HepG2 (cell line): ENCODE data around the gene SNAPIN. TPM values are rescaled to one million over a fixed set of nuclear protein-coding genes. Genes with fewer than 3 reads are reported as not detected.

Source experiments
- BCL3 ChIP-seq: sonication (generic); formaldehyde crosslinking; IDR thresholded peaks from 2 replicates; pipeline ENCODE4 v1.5.1; 2020; ENCODE audit warnings: mild to moderate bottlenecking, missing genetic modification reagents, moderate library complexity
- E2F2 ChIP-seq: sonication (generic); formaldehyde crosslinking; IDR thresholded peaks from 2 replicates; pipeline ENCODE4 v1.4.0; 2020; ENCODE audit warnings: missing genetic modification reagents, borderline replicate concordance
- FOXA1 ChIP-seq, 2 experiments: fragments of 450-650 bp in 1 of 2; sonication (generic) in 1 of 2; formaldehyde crosslinking in 1 of 2; IDR thresholded peaks; 2 replicates each; pipeline versions ENCODE4 v1.4.0 to v1.6.1; 2016 to 2020; ENCODE audit warnings: missing genetic modification reagents in 1 of 2
- FOXA3 ChIP-seq: IDR thresholded peaks from 2 replicates; pipeline ENCODE4 v1.6.1; 2016; ENCODE audit warnings: missing genetic modification reagents, missing compliant biosample characterization
- MBD4 ChIP-seq: IDR thresholded peaks from 2 replicates; pipeline ENCODE4 v1.6.1; 2012; ENCODE audit warnings: low read length, inconsistent platforms, borderline replicate concordance
- MED8 ChIP-seq: sonication (generic); formaldehyde crosslinking; IDR thresholded peaks from 2 replicates; pipeline ENCODE4 v1.8.1; 2023; ENCODE audit warnings: mild to moderate bottlenecking, missing genetic modification reagents; ENCODE audit not compliant: insufficient replicate concordance
- MXI1 ChIP-seq: IDR thresholded peaks from 3 replicates; pipeline ENCODE4 v1.6.1; 2012; ENCODE audit warnings: low read depth, low read length, inconsistent platforms, borderline replicate concordance
- NFE2L1 ChIP-seq: sonication (generic); formaldehyde crosslinking; IDR thresholded peaks from 2 replicates; pipeline ENCODE4 v1.4.0; 2020; ENCODE audit warnings: missing genetic modification reagents, mild to moderate bottlenecking, borderline replicate concordance
- REST ChIP-seq, 2 experiments: IDR thresholded peaks; 2 replicates each; pipeline ENCODE4 v1.6.1; 2011 to 2012; ENCODE audit warnings: low read length in 2 of 2, borderline replicate concordance in 1 of 2, low read depth in 1 of 2, mild to moderate bottlenecking in 1 of 2, moderate library complexity in 1 of 2
- TSC22D2 ChIP-seq: sonication (generic); formaldehyde crosslinking; IDR thresholded peaks from 2 replicates; pipeline ENCODE4 v1.5.1; 2020; ENCODE audit warnings: missing genetic modification reagents, mild to moderate bottlenecking, borderline replicate concordance
- ZNF280D ChIP-seq: sonication (generic); formaldehyde crosslinking; IDR thresholded peaks from 2 replicates; pipeline ENCODE4 v1.5.1; 2020; ENCODE audit warnings: mild to moderate bottlenecking, missing genetic modification reagents
- ZNF598 ChIP-seq: sonication (generic); formaldehyde crosslinking; IDR thresholded peaks from 2 replicates; pipeline ENCODE4 v1.5.1; 2020; ENCODE audit warnings: mild to moderate bottlenecking, missing genetic modification reagents, borderline replicate concordance
- ZNF772 ChIP-seq: sonication (generic); formaldehyde crosslinking; IDR thresholded peaks from 2 replicates; pipeline ENCODE4 v1.5.0; 2020; ENCODE audit warnings: mild to moderate bottlenecking, missing genetic modification reagents
- polyA plus RNA-seq, 8 experiments: library from polyadenylated mRNA; depleted of rRNA in 3 of 8; stranded (reverse) in 7 of 8; unstranded in 1 of 8; fragments of >200 nt; fragmentation: Illumina TruSeq in 4 of 8; extraction: Trizol in 4 of 8; gene quantifications; 2 replicates each; pipeline versions ENCODE4 v1.2.1 to v1.2.3, GENCODE V29; 2011 to 2016; ENCODE audit warnings: low read depth in 4 of 8, missing spikeins in 1 of 8, mixed read lengths in 1 of 8; ENCODE audit not compliant: insufficient read depth in 1 of 8
- total RNA-seq, 5 experiments: library from RNA; depleted of rRNA; stranded (reverse); fragments of >200 nt; fragmentation: Illumina TruSeq; extraction: Trizol; gene quantifications; 2 replicates each; pipeline ENCODE4 v1.2.3, GENCODE V29; 2016; ENCODE audit warnings: low read depth in 1 of 5
- TF ChIP-seq, protein P1 (sequence below): sonication (generic); formaldehyde crosslinking; IDR thresholded peaks from 2 replicates; pipeline ENCODE4 v1.4.0; 2020; ENCODE audit warnings: missing genetic modification reagents; ENCODE audit errors: not compliant biosample characterization
- TF ChIP-seq, protein P2 (sequence below): sonication (generic); IDR thresholded peaks from 2 replicates; pipeline ENCODE4 v1.6.1; 2016; ENCODE audit warnings: low read depth, borderline replicate concordance

The SNAPIN gene
- total and polyA plus RNA-seq, 2 of the 13 experiments (the other 11 are each of a cell fraction or from before 2014, with no cell fraction given), result 23.9 to 25.7 TPM

- TF ChIP-seq E2F2 (CRISPR knock-in tag) (no peak), MBD4 (no peak), REST (IDR thresholded peaks at IDR 0.05; ENCODE audit: borderline replicate concordance in 1 of 2, low read depth in 1 of 2, low read length in 2 of 2) (peak in 1 of 2 experiments; percentile 12; a peak in 1 of 4 replicates), ZNF598 (CRISPR knock-in tag) (peak; percentile 94), ZNF772 (CRISPR knock-in tag) (peak; percentile 86; the same call in 1 of the 2 replicates), FOXA1 (IDR thresholded peaks at IDR 0.05) (no peak), FOXA1 (CRISPR knock-in tag; IDR thresholded peaks at IDR 0.05) (peak; percentile 69), NFE2L1 (CRISPR knock-in tag) (no peak), TSC22D2 (CRISPR knock-in tag) (no peak; the same call in 1 of the 2 replicates), FOXA3 (CRISPR knock-in tag) (peak; percentile 65), MXI1 (peak; percentile 74; the same call in 1 of the 3 replicates), MED8 (peak; percentile 80), ZNF280D (peak; percentile 80; the same call in 1 of the 2 replicates), BCL3 (CRISPR knock-in tag) (peak; percentile 61)
- TF ChIP-seq, protein P1, sequence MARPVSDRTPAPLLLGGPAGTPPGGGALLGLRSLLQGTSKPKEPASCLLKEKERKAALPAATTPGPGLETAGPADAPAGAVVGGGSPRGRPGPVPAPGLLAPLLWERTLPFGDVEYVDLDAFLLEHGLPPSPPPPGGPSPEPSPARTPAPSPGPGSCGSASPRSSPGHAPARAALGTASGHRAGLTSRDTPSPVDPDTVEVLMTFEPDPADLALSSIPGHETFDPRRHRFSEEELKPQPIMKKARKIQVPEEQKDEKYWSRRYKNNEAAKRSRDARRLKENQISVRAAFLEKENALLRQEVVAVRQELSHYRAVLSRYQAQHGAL (CRISPR knock-in tag), result no peak
- TF ChIP-seq, protein P2, sequence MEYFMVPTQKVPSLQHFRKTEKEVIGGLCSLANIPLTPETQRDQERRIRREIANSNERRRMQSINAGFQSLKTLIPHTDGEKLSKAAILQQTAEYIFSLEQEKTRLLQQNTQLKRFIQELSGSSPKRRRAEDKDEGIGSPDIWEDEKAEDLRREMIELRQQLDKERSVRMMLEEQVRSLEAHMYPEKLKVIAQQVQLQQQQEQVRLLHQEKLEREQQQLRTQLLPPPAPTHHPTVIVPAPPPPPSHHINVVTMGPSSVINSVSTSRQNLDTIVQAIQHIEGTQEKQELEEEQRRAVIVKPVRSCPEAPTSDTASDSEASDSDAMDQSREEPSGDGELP, result no peak
Measured at GRCh38 chr1:153633754-153634665, 24.5 kb upstream of the SNAPIN start, which contains the start of gene CHTOP (continued).
